Fibroblast of skin of abdomen (primary cell): Measurements from ENCODE around the gene TMEM207.
A peak's percentile ranks its signal among the peaks of the same experiment; 100 is the strongest.

Experiments
- DNase-seq: peaks from one replicate; pipeline ENCODE4 v3.0.0-alpha.2; 2013

Gene TMEM207

DNA sequence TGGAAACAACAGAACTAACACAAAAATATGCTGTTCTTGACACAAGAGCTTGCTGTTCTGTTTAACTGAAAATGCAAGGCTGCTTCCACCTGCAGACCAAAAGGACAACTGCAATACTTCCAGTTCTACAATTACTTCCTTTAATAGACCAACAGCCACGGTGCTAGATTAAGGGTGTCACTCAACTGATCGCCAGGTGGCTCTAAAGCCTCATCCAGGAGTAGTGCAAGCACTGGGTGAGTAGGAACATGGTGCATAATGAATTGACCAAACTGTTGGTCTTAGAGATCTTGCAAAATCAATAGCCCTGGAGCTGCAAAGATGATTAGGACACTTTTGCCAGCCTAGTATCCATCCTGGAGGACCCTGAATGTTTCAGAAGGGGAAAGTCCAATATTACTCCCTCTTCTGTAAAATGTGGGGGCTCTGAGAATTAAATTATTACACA lies 65.4 kb downstream of the TMEM207 start:
- DNase-seq, result peak; percentile 50

GRCh38 chr3:190382082-190382481 lies 67.6 kb downstream of the TMEM207 start:
- peak; percentile 81 for DNase-seq

- peak; percentile 24 for DNase-seq
These were observed 68.3 kb downstream of the TMEM207 start for GRCh38 chr3:190381441-190381840.

DNA sequence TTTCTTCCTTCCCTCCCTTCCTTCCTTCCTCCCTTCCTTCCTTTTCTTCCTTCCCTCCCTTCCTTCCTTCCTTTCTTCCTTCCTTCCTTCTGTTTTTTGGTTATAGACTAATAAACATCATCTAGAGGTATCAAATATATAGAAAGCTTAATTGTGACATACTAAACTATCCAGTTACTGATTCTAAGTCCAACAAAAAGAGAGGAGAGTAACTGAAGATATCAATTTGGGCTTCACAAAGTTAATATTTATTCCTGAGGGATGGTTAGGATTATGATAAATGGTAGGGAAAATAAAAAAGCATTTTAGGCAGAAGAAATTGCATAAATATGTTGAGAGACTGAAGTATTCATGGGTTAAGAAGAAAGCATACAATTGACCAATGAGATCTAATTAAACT lies 69.5 kb downstream of the TMEM207 start:
- DNase-seq, result no peak
